Measurements from ENCODE around the gene MFAP2.

DNA sequence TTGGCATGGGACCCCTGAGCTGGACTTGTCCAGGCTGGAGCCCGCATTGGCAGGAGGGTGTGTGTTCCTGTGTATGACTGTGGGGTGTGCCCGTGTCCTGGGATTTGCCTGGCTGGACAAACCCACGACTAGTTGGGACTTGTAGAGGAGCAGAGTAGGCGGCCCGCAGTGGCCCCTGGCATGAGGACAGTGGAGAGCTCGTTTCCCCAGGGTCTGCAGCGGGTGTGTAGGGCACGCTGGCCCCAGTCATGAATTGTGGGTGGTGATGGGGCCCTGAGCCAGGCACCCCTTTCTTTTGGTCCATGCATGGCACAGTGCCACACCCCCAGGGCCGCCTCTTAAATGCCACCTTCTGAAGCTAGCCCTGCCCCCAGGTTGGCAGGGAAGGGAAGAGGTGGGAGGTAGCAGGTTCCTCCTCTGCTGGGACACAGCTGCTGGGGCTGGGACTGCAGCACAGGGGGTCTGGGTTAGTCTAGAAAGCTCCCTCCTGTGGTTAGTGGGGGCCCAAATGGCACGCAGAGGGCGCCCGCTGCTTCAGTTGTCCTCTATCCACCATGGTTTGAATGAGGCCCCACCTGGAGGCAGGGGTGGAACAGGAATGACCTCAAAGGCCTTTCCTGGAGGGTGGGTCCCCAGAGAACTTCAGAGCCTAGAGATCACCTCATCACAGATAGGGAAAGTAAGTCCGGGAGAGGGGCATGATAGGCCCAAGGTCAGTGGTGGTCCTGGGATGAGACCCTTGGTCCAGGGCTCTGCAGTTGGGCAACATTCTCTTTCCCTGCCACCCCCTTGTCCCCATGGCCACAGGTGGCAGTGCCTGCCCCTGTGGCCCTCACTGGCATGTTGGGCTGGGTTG, 54.6 kb downstream of the MFAP2 start:
- TF ChIP-seq, protein P1, sequence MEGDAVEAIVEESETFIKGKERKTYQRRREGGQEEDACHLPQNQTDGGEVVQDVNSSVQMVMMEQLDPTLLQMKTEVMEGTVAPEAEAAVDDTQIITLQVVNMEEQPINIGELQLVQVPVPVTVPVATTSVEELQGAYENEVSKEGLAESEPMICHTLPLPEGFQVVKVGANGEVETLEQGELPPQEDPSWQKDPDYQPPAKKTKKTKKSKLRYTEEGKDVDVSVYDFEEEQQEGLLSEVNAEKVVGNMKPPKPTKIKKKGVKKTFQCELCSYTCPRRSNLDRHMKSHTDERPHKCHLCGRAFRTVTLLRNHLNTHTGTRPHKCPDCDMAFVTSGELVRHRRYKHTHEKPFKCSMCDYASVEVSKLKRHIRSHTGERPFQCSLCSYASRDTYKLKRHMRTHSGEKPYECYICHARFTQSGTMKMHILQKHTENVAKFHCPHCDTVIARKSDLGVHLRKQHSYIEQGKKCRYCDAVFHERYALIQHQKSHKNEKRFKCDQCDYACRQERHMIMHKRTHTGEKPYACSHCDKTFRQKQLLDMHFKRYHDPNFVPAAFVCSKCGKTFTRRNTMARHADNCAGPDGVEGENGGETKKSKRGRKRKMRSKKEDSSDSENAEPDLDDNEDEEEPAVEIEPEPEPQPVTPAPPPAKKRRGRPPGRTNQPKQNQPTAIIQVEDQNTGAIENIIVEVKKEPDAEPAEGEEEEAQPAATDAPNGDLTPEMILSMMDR (IDR thresholded peaks at IDR 0.05): no peak
- TF ChIP-seq POLR2A (IDR thresholded peaks at IDR 0.05): no peak

Data from heart left ventricle (tissue), 13 donors.